Breast epithelium (tissue), 3 donors: ENCODE results near the gene SCARF1.

ENCODE experiments used
- POLR2A ChIP-seq: fragments of 450-650 bp; IDR thresholded peaks from one replicate; pipeline ENCODE4 v1.6.1; 2016; ENCODE audit warnings: antibody characterized with exemption, mild to moderate bottlenecking, moderate library complexity
- POLR2AphosphoS5 ChIP-seq, 3 donors: sonication (generic); formaldehyde crosslinking; IDR thresholded peaks; one replicate each; pipeline ENCODE4 v1.6.1; 2017; ENCODE audit warnings: antibody characterized with exemption in 3 of 3
- TF ChIP-seq, protein P1 (sequence below), 3 donors: fragments of 450-650 bp; IDR thresholded peaks; one replicate each; pipeline ENCODE4 v1.5.1; 2016 to 2017; ENCODE audit warnings: antibody characterized with exemption in 3 of 3, mild to moderate bottlenecking in 3 of 3, moderate library complexity in 3 of 3

DNA sequence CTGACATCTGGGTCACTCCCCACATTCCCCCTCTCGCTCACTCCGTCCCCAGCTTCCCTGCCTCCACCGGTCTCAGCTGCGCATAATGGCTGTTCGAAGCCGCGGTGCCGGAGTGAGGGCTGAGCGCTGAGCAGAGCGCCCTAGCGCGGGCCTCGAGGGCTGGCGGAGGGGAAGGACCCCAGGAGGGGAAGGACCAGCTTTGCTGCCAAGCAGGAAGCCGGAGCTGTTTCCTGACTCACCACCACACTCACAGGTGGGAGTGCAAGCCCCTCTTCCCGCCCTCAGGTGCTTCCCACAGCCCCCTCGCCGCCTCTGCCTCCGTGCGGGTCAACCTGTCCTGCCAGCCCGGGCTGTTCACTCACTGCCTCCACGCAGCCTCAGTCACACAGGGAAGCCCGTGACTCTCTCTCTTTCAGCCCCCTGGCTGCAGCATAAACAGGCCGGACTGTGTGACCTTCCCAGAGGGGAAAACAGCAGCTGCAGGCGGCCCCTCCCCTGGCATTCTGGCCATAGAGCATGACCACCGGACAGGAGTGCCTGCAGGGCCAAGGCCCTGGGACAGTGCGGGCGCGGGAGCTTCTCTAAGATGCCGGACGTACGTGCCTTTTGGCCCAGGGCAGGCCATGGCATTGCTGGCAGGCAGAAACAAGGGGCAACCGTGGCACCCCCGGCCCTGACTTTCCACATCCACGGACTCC, 40.6 kb downstream of the SCARF1 start:
- TF ChIP-seq, protein P1, sequence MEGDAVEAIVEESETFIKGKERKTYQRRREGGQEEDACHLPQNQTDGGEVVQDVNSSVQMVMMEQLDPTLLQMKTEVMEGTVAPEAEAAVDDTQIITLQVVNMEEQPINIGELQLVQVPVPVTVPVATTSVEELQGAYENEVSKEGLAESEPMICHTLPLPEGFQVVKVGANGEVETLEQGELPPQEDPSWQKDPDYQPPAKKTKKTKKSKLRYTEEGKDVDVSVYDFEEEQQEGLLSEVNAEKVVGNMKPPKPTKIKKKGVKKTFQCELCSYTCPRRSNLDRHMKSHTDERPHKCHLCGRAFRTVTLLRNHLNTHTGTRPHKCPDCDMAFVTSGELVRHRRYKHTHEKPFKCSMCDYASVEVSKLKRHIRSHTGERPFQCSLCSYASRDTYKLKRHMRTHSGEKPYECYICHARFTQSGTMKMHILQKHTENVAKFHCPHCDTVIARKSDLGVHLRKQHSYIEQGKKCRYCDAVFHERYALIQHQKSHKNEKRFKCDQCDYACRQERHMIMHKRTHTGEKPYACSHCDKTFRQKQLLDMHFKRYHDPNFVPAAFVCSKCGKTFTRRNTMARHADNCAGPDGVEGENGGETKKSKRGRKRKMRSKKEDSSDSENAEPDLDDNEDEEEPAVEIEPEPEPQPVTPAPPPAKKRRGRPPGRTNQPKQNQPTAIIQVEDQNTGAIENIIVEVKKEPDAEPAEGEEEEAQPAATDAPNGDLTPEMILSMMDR (IDR thresholded peaks at IDR 0.05) = no peak
- no peak for TF ChIP-seq POLR2A
- TF ChIP-seq POLR2AphosphoS5 (IDR thresholded peaks at IDR 0.05) = no peak
